ENCODE measurements around the gene FLYWCH2.

GRCh38 chr16:2938206-2938605 lies 55.2 kb downstream of the FLYWCH2 start:
- TF ChIP-seq EZH2 (IDR thresholded peaks at IDR 0.05) (no peak), POLR2AphosphoS5 (IDR thresholded peaks at IDR 0.05; ENCODE audit: borderline replicate concordance, low read depth, low read length) (no peak), FOXP2 (optimal IDR thresholded peaks at IDR 0.05; ENCODE audit: control extremely low read depth, extremely low read length, insufficient read depth) (no peak)

All from SK-N-MC (cell line).